ENCODE results near the gene CHTF18. TPM values are rescaled to one million over a fixed set of nuclear protein-coding genes. Genes with fewer than 3 reads are reported as not detected.

Gene CHTF18
- total RNA-seq, 4 donors from 2014 or later: 5.0 to 17.8 (median 7.3) TPM

DNA sequence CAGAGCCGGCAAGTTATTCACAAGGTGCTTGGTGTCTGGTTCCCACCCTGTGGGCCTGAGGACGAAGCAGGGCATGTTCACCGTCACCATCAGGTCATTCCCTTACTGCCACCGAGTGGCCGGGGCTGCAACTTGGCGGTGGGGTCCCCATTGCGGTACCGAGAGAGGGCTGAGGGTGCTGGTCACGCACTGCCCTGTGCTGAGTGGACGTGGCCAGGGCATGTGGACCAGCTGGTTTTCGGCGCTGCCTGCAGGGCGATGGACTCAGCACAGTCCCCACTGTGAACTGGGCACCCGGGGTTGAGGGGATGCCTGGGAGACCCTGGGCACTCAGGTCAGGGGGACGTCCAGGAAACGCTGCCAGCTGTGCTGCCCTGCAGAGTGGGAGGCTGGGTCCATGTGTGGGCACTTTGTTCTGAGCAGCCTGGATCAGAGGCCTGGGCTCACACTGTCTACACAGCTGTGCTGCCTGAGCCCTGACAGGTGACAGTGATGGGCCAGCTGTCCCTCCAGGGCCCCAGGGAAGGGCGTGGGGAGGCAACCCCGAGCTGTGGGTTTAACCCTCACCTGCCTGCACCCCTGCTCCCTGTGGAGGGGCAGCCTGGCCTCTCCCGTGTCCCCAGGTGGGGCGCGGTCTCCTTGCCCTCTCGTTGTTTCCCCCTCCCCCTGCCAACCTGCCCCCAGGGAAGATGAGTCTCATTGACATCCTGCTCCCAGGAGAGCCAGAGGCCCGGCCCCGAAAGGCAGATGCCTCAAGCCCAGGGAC lies 51.4 kb downstream of the CHTF18 start:
- Histone ChIP-seq H3K4me3 (no peak overlapping the region), H3K9me3 (peaks cover 0 to 24% (median 15%) of the 10 kb centered on the region in 3 donors), H3K27me3 (peaks cover 0 to 43% (median 0%) of the 10 kb centered on the region in 4 donors), H3K27ac (no peak overlapping the region), H3K36me3 (no peaks in the 10 kb centered on the region), H3K4me1 (no peaks in the 10 kb centered on the region)
- intact Hi-C loops (cut with DNase I): no loop called here
- TF ChIP-seq CTCF (IDR thresholded peaks at IDR 0.05) (no peak), POLR2A (IDR thresholded peaks at IDR 0.05) (no peak)
- DNase-seq: no peak
- WGBS, 2 donors: 47 to 62% methylated on average over 3 to 7 of the region's 24 CpGs

GRCh38 chr16:840561-841454 lies 52.4 kb downstream of the CHTF18 start:
- H3K4me3 ChIP-seq: no peak overlapping the region
- WGBS, 2 donors: 40% methylated on average over 1 to 2 of the region's 34 CpGs

DNA sequence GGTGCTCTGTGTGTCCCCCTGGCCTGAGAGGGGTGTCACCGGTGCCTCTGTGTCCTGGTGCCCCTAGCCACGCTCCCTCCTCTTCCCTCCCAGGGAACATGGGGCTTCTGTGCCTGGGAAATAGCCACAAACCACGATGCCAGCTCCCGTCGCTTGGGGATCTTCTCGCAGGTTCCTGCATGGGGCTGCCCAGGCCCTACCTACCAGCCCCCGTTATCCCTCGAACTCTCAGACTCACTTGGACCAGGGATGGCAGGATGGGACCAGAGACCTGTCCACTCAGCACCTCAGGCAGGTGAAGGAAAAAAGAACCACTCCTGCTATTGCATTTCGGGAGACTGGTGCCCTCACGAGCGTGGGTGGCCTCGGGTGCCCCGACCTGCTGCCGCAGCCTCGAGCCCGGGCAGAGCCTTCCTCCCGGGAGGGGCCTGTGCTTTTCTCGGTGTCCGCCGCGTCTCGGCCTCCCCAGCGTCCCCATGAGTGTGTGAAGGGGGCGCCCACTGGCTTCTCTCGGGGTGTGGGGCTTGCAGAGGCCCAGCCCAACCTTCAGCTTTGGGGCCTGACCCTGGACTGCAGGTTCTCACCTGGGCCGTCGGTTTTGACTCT lies 53.1 kb downstream of the CHTF18 start:
- Histone ChIP-seq H3K27ac (no peak overlapping the region), H3K4me1 (no peaks in the 10 kb centered on the region), H3K4me3 (no peak overlapping the region), H3K9me3 (peaks cover 0 to 7% (median 4%) of the 10 kb centered on the region in 3 donors), H3K36me3 (no peaks in the 10 kb centered on the region), H3K27me3 (peaks cover 0 to 43% (median 0%) of the 10 kb centered on the region in 4 donors)
- TF ChIP-seq CTCF (IDR thresholded peaks at IDR 0.05) (no peak), POLR2A (IDR thresholded peaks at IDR 0.05) (no peak)
- WGBS, 2 donors: 59 to 71% methylated on average over 7 to 8 of the region's 27 CpGs
- intact Hi-C loops (cut with DNase I): no loop called here
- no peak for DNase-seq

More at GRCh38 chr16:840561-841454, 52.4 kb downstream of the CHTF18 start:
- DNase-seq: no peak
- Histone ChIP-seq H3K4me1 (no peaks in the 10 kb centered on the region), H3K27ac (no peak overlapping the region), H3K27me3 (peaks cover 0 to 43% (median 0%) of the 10 kb centered on the region in 4 donors), H3K36me3 (no peaks in the 10 kb centered on the region), H3K9me3 (peaks cover 0 to 15% (median 11%) of the 10 kb centered on the region in 3 donors)
- TF ChIP-seq CTCF (IDR thresholded peaks at IDR 0.05): no peak
- no peak for TF ChIP-seq POLR2A (IDR thresholded peaks at IDR 0.05)
- intact Hi-C loops (cut with DNase I): no loop called here

DNA sequence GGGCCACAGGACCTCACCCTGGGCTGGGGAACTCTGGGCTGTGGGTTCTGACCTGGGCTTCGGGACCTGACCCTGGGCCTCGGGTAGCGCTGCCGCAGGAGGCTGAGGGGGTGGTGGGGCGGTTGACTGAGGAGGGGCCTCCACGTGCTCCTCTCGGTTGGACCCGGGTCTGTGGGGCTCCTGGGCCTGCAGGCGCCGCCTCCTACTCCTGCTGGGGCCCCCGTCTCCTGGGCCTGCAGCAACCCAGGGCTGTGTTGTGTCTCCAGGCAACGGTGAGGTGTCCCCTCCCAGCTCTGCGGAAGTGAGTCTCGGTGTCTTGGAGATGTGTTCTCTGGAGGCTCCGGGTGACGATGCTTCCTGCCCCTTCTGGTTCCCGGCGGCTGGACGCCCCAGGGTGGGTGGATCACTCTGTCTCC lies 53.6 kb downstream of the CHTF18 start:
- TF ChIP-seq POLR2A (IDR thresholded peaks at IDR 0.05) (no peak), CTCF (IDR thresholded peaks at IDR 0.05) (no peak)
- 57 to 79% methylated on average over 3 to 5 of the region's 19 CpGs for WGBS, 2 donors
- Histone ChIP-seq H3K36me3 (no peaks in the 10 kb centered on the region), H3K4me1 (no peaks in the 10 kb centered on the region), H3K4me3 (no peak overlapping the region), H3K9me3 (peaks cover 0 to 2% (median 0%) of the 10 kb centered on the region in 3 donors), H3K27ac (no peak overlapping the region), H3K27me3 (peaks cover 0 to 43% (median 0%) of the 10 kb centered on the region in 4 donors)
- intact Hi-C loops (cut with DNase I): no loop called here
- DNase-seq: no peak

Data from esophagus squamous epithelium (tissue), 5 donors.